WTC11 (cell line): ENCODE data around the gene UBE2E1. TPM values are rescaled to one million over a fixed set of nuclear protein-coding genes. Genes with fewer than 3 reads are reported as not detected.

ENCODE experiments used
- ATAC-seq: fragments of 200-7000 bp; cut with Tn5 transposase; 2 replicates; pipeline ENCODE4 v1.10.0; 2021; ENCODE audit warnings: mild to moderate bottlenecking, moderate library complexity
- CTCF ChIA-PET: fragments of 300-600 bp; sonication (Branson Sonifier 250); formaldehyde crosslinking; loops from one replicate; lab custom pipeline; 2021; ENCODE audit warnings: antibody characterized with exemption; lab: Charles Lee
- POLR2A ChIA-PET: fragments of 350-600 bp; sonication (Branson Sonifier 250); formaldehyde crosslinking; loops from one replicate; lab custom pipeline; 2021; ENCODE audit warnings: antibody characterized with exemption; lab: Charles Lee
- DNase-seq: peaks from one replicate; pipeline ENCODE4 v3.0.0; 2021; ENCODE audit warnings: low spot score
- H3K27ac Mint-ChIP-seq: 2 replicates; pipeline ENCODE4 v1.8.0; 2021; ENCODE audit warnings: mixed read lengths
- H3K27me3 Mint-ChIP-seq: 2 replicates; pipeline ENCODE4 v1.8.0; 2021; ENCODE audit warnings: low read depth, mild to moderate bottlenecking, moderate library complexity, mixed read lengths
- H3K36me3 Mint-ChIP-seq: 2 replicates; pipeline ENCODE4 v1.8.0; 2021; ENCODE audit warnings: mixed read lengths
- H3K4me1 Mint-ChIP-seq: 2 replicates; pipeline ENCODE4 v1.8.0; 2022; ENCODE audit warnings: mixed read lengths
- H3K4me3 Mint-ChIP-seq: 2 replicates; pipeline ENCODE4 v1.8.0; 2021; ENCODE audit warnings: mild to moderate bottlenecking, moderate library complexity, mixed read lengths
- H3K9me3 Mint-ChIP-seq: 2 replicates; pipeline ENCODE4 v1.8.0; 2021; ENCODE audit warnings: mixed read lengths
- AFF4 ChIP-seq: sonication (generic); formaldehyde crosslinking; IDR thresholded peaks from 2 replicates; pipeline ENCODE4 v1.8.1; 2023; ENCODE audit warnings: mild to moderate bottlenecking, missing genetic modification reagents, borderline replicate concordance
- ATF3 ChIP-seq: sonication (generic); formaldehyde crosslinking; conservative IDR thresholded peaks from 2 replicates; pipeline ENCODE4 v1.8.1; 2022; ENCODE audit warnings: mild to moderate bottlenecking, missing genetic modification reagents
- CBFB ChIP-seq: sonication (generic); formaldehyde crosslinking; IDR thresholded peaks from 2 replicates; pipeline ENCODE4 v1.8.1; 2022; ENCODE audit warnings: mild to moderate bottlenecking, low read depth, missing genetic modification reagents
- CREB1 ChIP-seq: sonication (generic); formaldehyde crosslinking; IDR thresholded peaks from 2 replicates; pipeline ENCODE4 v1.8.0; 2023; ENCODE audit warnings: mild to moderate bottlenecking, missing genetic modification reagents
- EMX1 ChIP-seq: fragments of 250-450 bp; sonication (Bioruptor Pico); IDR thresholded peaks from 2 replicates; pipeline ENCODE4 v1.8.0; 2021; ENCODE audit warnings: mild to moderate bottlenecking
- ETV6 ChIP-seq: sonication (generic); formaldehyde crosslinking; IDR thresholded peaks from 2 replicates; pipeline ENCODE4 v1.8.1; 2022; ENCODE audit warnings: mild to moderate bottlenecking, missing genetic modification reagents
- FOXP1 ChIP-seq: sonication (generic); formaldehyde crosslinking; IDR thresholded peaks from 2 replicates; pipeline ENCODE4 v1.8.0; 2022; ENCODE audit warnings: missing genetic modification reagents, mild to moderate bottlenecking, moderate library complexity, borderline replicate concordance
- GRHL2 ChIP-seq: fragments of 250-450 bp; sonication (Bioruptor Pico); IDR thresholded peaks from 2 replicates; pipeline ENCODE4 v1.8.0; 2022; ENCODE audit warnings: mild to moderate bottlenecking, moderate library complexity; ENCODE audit not compliant: insufficient replicate concordance, severe bottlenecking
- MXD4 ChIP-seq: fragments of 250-450 bp; sonication (Bioruptor Pico); IDR thresholded peaks from 2 replicates; pipeline ENCODE4 v1.8.0; 2021; ENCODE audit warnings: mild to moderate bottlenecking, moderate library complexity, borderline replicate concordance
- NFE2L1 ChIP-seq: sonication (generic); formaldehyde crosslinking; IDR thresholded peaks from 2 replicates; pipeline ENCODE4 v1.8.1; 2023; ENCODE audit warnings: missing genetic modification reagents
- NR3C1 ChIP-seq: sonication (generic); formaldehyde crosslinking; conservative IDR thresholded peaks from 2 replicates; pipeline ENCODE4 v1.8.1; 2023; ENCODE audit warnings: low read depth, mild to moderate bottlenecking, missing genetic modification reagents
- PREB ChIP-seq: sonication (generic); formaldehyde crosslinking; IDR thresholded peaks from 2 replicates; pipeline ENCODE4 v1.8.1; 2022; ENCODE audit warnings: mild to moderate bottlenecking, missing genetic modification reagents, moderate library complexity, borderline replicate concordance
- SOX15 ChIP-seq: fragments of 250-450 bp; sonication (Bioruptor Pico); IDR thresholded peaks from 2 replicates; pipeline ENCODE4 v1.9.0; 2021; ENCODE audit warnings: mild to moderate bottlenecking
- USF2 ChIP-seq: sonication (generic); formaldehyde crosslinking; IDR thresholded peaks from 2 replicates; pipeline ENCODE4 v1.8.1; 2023; ENCODE audit warnings: mild to moderate bottlenecking, missing genetic modification reagents, moderate library complexity
- ZNF263 ChIP-seq: sonication (generic); formaldehyde crosslinking; IDR thresholded peaks from 2 replicates; pipeline ENCODE4 v1.8.1; 2022; ENCODE audit warnings: low read depth, mild to moderate bottlenecking, moderate library complexity, missing genetic modification reagents
- ZNF317 ChIP-seq: sonication (generic); formaldehyde crosslinking; IDR thresholded peaks from 2 replicates; pipeline ENCODE4 v1.8.1; 2023; ENCODE audit warnings: low read depth, mild to moderate bottlenecking, moderate library complexity, missing genetic modification reagents, borderline replicate concordance
- ZNF532 ChIP-seq: fragments of 250-450 bp; sonication (Bioruptor Pico); IDR thresholded peaks from 2 replicates; pipeline ENCODE4 v1.9.0; 2021; ENCODE audit warnings: mild to moderate bottlenecking, borderline replicate concordance
- total RNA-seq: library from RNA; stranded (reverse); gene quantifications from 3 replicates; pipeline ENCODE4 v1.2.3, GENCODE V29; 2021
- TF ChIP-seq, protein P1 (sequence below): sonication (generic); formaldehyde crosslinking; IDR thresholded peaks from 2 replicates; pipeline ENCODE4 v1.8.1; 2022; ENCODE audit warnings: mild to moderate bottlenecking, moderate library complexity, missing genetic modification reagents
- TF ChIP-seq, protein P2 (sequence below): sonication (generic); formaldehyde crosslinking; IDR thresholded peaks from 2 replicates; pipeline ENCODE4 v1.8.0; 2022; ENCODE audit warnings: mild to moderate bottlenecking, missing genetic modification reagents

Gene UBE2E1
- total RNA-seq, 1 experiment from 2014 or later = 121 TPM

DNA sequence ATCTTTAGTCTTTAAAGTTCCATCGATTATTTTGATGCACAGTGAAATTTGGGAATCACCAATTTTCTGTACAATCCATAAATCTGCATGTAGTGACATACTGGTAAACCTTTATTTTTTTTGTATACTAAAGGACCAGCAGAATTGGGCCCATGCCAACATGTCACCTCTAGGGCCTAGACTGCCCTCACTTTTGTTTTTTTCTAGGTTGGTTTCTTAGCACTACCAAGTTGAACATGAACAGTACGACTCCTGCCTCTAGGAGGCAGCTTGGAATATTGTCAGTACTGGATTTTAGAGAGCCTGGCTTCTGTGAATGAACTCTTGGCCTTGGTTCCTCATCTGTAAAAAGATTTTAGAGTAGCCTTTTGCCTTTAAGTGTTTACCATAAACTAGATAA, 78.7 kb downstream of the UBE2E1 start (continued):
- TF ChIP-seq AFF4 (CRISPR knock-in tag) (no peak), CREB1 (CRISPR knock-in tag) (no peak)
- TF ChIP-seq, protein P1, sequence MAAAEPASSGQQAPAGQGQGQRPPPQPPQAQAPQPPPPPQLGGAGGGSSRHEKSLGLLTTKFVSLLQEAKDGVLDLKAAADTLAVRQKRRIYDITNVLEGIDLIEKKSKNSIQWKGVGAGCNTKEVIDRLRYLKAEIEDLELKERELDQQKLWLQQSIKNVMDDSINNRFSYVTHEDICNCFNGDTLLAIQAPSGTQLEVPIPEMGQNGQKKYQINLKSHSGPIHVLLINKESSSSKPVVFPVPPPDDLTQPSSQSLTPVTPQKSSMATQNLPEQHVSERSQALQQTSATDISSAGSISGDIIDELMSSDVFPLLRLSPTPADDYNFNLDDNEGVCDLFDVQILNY = no peak
- TF ChIP-seq, all 79 proteins: peak for 0

DNA sequence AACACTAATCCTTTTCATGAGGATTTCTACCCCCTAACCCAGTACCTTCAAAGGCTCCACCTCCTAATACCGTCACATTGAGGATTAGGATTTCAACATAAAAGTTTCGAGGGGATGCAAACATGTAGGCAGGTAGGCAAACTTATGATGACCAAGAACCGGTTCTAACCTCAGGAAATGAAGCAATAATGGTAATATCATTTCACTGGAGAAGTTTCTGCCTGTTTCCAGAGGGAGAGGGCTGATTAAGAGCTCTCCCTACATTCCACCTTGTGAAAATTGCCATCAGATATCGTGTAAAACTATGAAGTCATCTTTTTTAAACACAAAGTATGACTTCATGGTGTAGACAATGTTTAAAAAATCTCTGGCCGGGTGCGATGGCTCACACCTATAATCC, 79.5 kb downstream of the UBE2E1 start:
- Mint-ChIP-seq H3K9me3 (peaks cover 7% of the 10 kb centered on the region), H3K27me3 (no peaks in the 10 kb centered on the region), H3K4me3 (no peak overlapping the region), H3K27ac (no peak overlapping the region), H3K4me1 (peaks cover 4% of the 10 kb centered on the region; the same call in 1 of the 2 replicates), H3K36me3 (peaks cover 30% of the 10 kb centered on the region)
- ChIA-PET POLR2A (no interaction called here), CTCF (interaction anchor here (0.6 to 1.7 kb wide), 4 partner anchors 9 to 51 kb away, joined by 3 to 4 read pairs (median 4); no protein-coding TSS in a partner anchor)
- ATAC-seq (no peak), DNase-seq (no peak)
- TF ChIP-seq, protein P2, sequence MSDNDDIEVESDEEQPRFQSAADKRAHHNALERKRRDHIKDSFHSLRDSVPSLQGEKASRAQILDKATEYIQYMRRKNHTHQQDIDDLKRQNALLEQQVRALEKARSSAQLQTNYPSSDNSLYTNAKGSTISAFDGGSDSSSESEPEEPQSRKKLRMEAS (CRISPR knock-in tag) = no peak
- TF ChIP-seq EMX1 (CRISPR knock-in tag) (no peak), ZNF317 (CRISPR knock-in tag) (no peak), NFE2L1 (CRISPR knock-in tag) (no peak), GRHL2 (CRISPR knock-in tag) (no peak), USF2 (CRISPR knock-in tag) (no peak), NR3C1 (CRISPR knock-in tag) (no peak), ZNF263 (CRISPR knock-in tag) (no peak), CBFB (no peak), MXD4 (CRISPR knock-in tag) (no peak), ETV6 (no peak), ATF3 (CRISPR knock-in tag) (no peak), FOXP1 (CRISPR knock-in tag) (no peak), PREB (CRISPR knock-in tag) (no peak), ZNF532 (CRISPR knock-in tag) (no peak), SOX15 (no peak)
